Activated T-helper 1 cell treated with anti-CD3 and anti-CD28 coated beads, Interleukin-12 subunit alpha, Interleukin-12 subunit beta, Interleukin-2, Interleukin-4 antibody, amounts not matched to agents 30 ng/mL and 10 ng/mL and 1 ng/mL, durations not matched to agents 14 hours and 24 hours and 36 hours (primary cell): ENCODE data around the gene ZNF581. TPM values are rescaled to one million over a fixed set of nuclear protein-coding genes. Genes with fewer than 3 reads are reported as not detected.

Experiments
- DNase-seq: peaks from one replicate; pipeline ENCODE4 v3.0.0; 2021; ENCODE audit warnings: low spot score
- H3K27ac Mint-ChIP-seq: one replicate; pipeline ENCODE4 v1.8.0; 2021; ENCODE audit warnings: mild to moderate bottlenecking, mixed read lengths
- H3K27me3 Mint-ChIP-seq: one replicate; pipeline ENCODE4 v1.8.0; 2022; ENCODE audit warnings: mild to moderate bottlenecking, moderate library complexity, mixed read lengths; ENCODE audit not compliant: insufficient read depth
- H3K36me3 Mint-ChIP-seq: one replicate; pipeline ENCODE4 v1.8.0; 2021; ENCODE audit warnings: low read depth, mixed read lengths
- H3K4me1 Mint-ChIP-seq: one replicate; pipeline ENCODE4 v1.8.0; 2021; ENCODE audit warnings: low read depth, mixed read lengths
- H3K4me3 Mint-ChIP-seq: one replicate; pipeline ENCODE4 v1.8.0; 2021; ENCODE audit warnings: mild to moderate bottlenecking, moderate library complexity, mixed read lengths
- H3K9me3 Mint-ChIP-seq: one replicate; pipeline ENCODE4 v1.8.0; 2021; ENCODE audit warnings: mixed read lengths
- intact Hi-C: fragments of 100-400 bp; cut with micrococcal nuclease; formaldehyde crosslinking; loops from one replicate; pipeline ENCODE4 v1.15.1; 2024
- total RNA-seq: library from RNA; stranded (reverse); gene quantifications from 2 replicates; pipeline ENCODE4 v1.2.3, GENCODE V29; 2022

ZNF581 gene
- total RNA-seq, 1 donor from 2014 or later = 36.4 TPM

- intact Hi-C loops = loop anchor here (10.0 kb wide), 1 partner anchor 1184 kb away; the partner anchor contains the start of gene LENG9
Measured at GRCh38 chr19:55648585-55649267, 5.3 kb downstream of the ZNF581 start.

GRCh38 chr19:55649268-55650125, 6.0 kb downstream of the ZNF581 start:
- Mint-ChIP-seq H3K27ac (peak overlapping the region; percentile 77), H3K27me3 (no peaks in the 10 kb centered on the region)

More at GRCh38 chr19:55648585-55649267, 5.3 kb downstream of the ZNF581 start:
- Mint-ChIP-seq H3K27me3 (no peaks in the 10 kb centered on the region), H3K27ac (peak overlapping the region; percentile 75), H3K4me3 (peak overlapping the region; percentile 83), H3K9me3 (no peaks in the 10 kb centered on the region), H3K36me3 (peaks cover 27% of the 10 kb centered on the region), H3K4me1 (peaks cover 39% of the 10 kb centered on the region)
- DNase-seq = no peak

GRCh38 chr19:55650126-55650557, 6.7 kb downstream of the ZNF581 start:
- no peak for DNase-seq
- peaks cover 32% of the 10 kb centered on the region for H3K4me1 Mint-ChIP-seq
- H3K27ac Mint-ChIP-seq = peak overlapping the region; percentile 77
- H3K27me3 Mint-ChIP-seq = no peaks in the 10 kb centered on the region
- intact Hi-C loops = loop anchor here (10.0 kb wide), 1 partner anchor 1515 kb away; the partner anchor contains the start of gene CNOT3
- no peaks in the 10 kb centered on the region for H3K9me3 Mint-ChIP-seq
- H3K36me3 Mint-ChIP-seq = peaks cover 22% of the 10 kb centered on the region
- peak overlapping the region; percentile 80 for H3K4me3 Mint-ChIP-seq

More at GRCh38 chr19:55649268-55650125, 6.0 kb downstream of the ZNF581 start:
- Mint-ChIP-seq H3K4me1 (peaks cover 33% of the 10 kb centered on the region), H3K9me3 (no peaks in the 10 kb centered on the region), H3K4me3 (peak overlapping the region; percentile 83), H3K36me3 (peaks cover 23% of the 10 kb centered on the region)
- DNase-seq = no peak
- intact Hi-C loops = loop anchor here (10.0 kb wide), 2 partner anchors 1185 to 1515 kb away; partner anchors contain the start of genes CNOT3 and LENG9

GRCh38 chr19:55650602-55651230, 7.3 kb downstream of the ZNF581 start:
- no peak for DNase-seq
- Mint-ChIP-seq H3K9me3 (no peaks in the 10 kb centered on the region), H3K27ac (peak overlapping the region; percentile 13), H3K4me1 (peaks cover 29% of the 10 kb centered on the region), H3K27me3 (no peaks in the 10 kb centered on the region), H3K36me3 (peaks cover 21% of the 10 kb centered on the region), H3K4me3 (peak overlapping the region; percentile 80)
- intact Hi-C loops = loop anchor here (10.0 kb wide), 1 partner anchor 1516 kb away; the partner anchor contains the start of gene CNOT3

- intact Hi-C loops = loop anchor here (10.0 kb wide), 1 partner anchor 1516 kb away; the partner anchor contains the start of gene CNOT3
- no peak overlapping the region for H3K27ac Mint-ChIP-seq
- DNase-seq = no peak
- H3K36me3 Mint-ChIP-seq = peaks cover 24% of the 10 kb centered on the region
- no peaks in the 10 kb centered on the region for H3K9me3 Mint-ChIP-seq
- H3K27me3 Mint-ChIP-seq = no peaks in the 10 kb centered on the region
- peak overlapping the region; percentile 13 for H3K4me3 Mint-ChIP-seq
- H3K4me1 Mint-ChIP-seq = peaks cover 34% of the 10 kb centered on the region
Measured at GRCh38 chr19:55651236-55651635, 7.8 kb downstream of the ZNF581 start.

GRCh38 chr19:55652311-55653128, 9.1 kb downstream of the ZNF581 start:
- Mint-ChIP-seq H3K4me3 (peak overlapping the region; percentile 93), H3K27ac (no peak overlapping the region), H3K9me3 (no peaks in the 10 kb centered on the region), H3K4me1 (peaks cover 40% of the 10 kb centered on the region), H3K36me3 (peaks cover 30% of the 10 kb centered on the region), H3K27me3 (no peaks in the 10 kb centered on the region)
- DNase-seq = no peak
- intact Hi-C loops = loop anchor here (1.0 to 10.0 kb wide), 3 partner anchors 9 to 1518 kb away; partner anchors contain the start of genes CNOT3, ZNF581 and ZNF784

- H3K4me3 Mint-ChIP-seq = peak overlapping the region; percentile 93
- no peaks in the 10 kb centered on the region for H3K9me3 Mint-ChIP-seq
- H3K27ac Mint-ChIP-seq = peak overlapping the region; percentile 99
- H3K27me3 Mint-ChIP-seq = no peaks in the 10 kb centered on the region
- intact Hi-C loops = loop anchor here (1.0 to 10.0 kb wide), 10 partner anchors 10 to 1519 kb away; partner anchors contain the start of genes CNOT3, FIZ1, LENG1 and PPP1R12C
- peak; percentile 98 for DNase-seq
- peaks cover 43% of the 10 kb centered on the region for H3K4me1 Mint-ChIP-seq
- H3K36me3 Mint-ChIP-seq = peaks cover 34% of the 10 kb centered on the region
Measured at GRCh38 chr19:55653651-55654322, 10.3 kb downstream of the ZNF581 start.

- intact Hi-C loops = loop anchor here (1.0 to 10.0 kb wide), 8 partner anchors 49 to 1520 kb away; partner anchors contain the start of genes CNOT3, FIZ1, LENG1 and PPP1R12C
- Mint-ChIP-seq H3K4me1 (peaks cover 44% of the 10 kb centered on the region), H3K27me3 (no peaks in the 10 kb centered on the region), H3K4me3 (peak overlapping the region; percentile 93), H3K36me3 (peaks cover 36% of the 10 kb centered on the region), H3K9me3 (no peaks in the 10 kb centered on the region), H3K27ac (peak overlapping the region; percentile 99)
- DNase-seq = peak; percentile 99
Measured at GRCh38 chr19:55654323-55654867, 10.9 kb downstream of the ZNF581 start.

GRCh38 chr19:55654868-55655647, 11.6 kb downstream of the ZNF581 start, which contains the start of gene U2AF2:
U2AF2 (plus strand) TSS chr19:55655035; CDS start chr19:55655105, 70 bp downstream.
- Mint-ChIP-seq H3K4me3 (peak within 1 kb of the TSS; percentile 93), H3K27ac (peak within 1 kb of the TSS; percentile 99), H3K27me3 (no peaks in the 10 kb centered on the region), H3K36me3 (peaks cover 37% of the 10 kb centered on the region), H3K9me3 (no peaks in the 10 kb centered on the region), H3K4me1 (peaks cover 43% of the 10 kb centered on the region)
- intact Hi-C loops = loop anchor here (1.0 to 10.0 kb wide), 12 partner anchors 20 to 1520 kb away; partner anchors contain the start of genes CNOT3, EPN1, FIZ1 and LENG1
- DNase-seq = peak; percentile 90

- H3K36me3 Mint-ChIP-seq = peaks cover 39% of the 10 kb centered on the region
- peaks cover 37% of the 10 kb centered on the region for H3K4me1 Mint-ChIP-seq
- no peak for DNase-seq
- intact Hi-C loops = loop anchor here (1.0 to 10.0 kb wide), 5 partner anchors 20 to 1521 kb away; partner anchors contain the start of genes CNOT3, EPN1, PPP6R1 and ZNF444
- H3K4me3 Mint-ChIP-seq = peak overlapping the region; percentile 93
- peak overlapping the region; percentile 99 for H3K27ac Mint-ChIP-seq
- H3K9me3 Mint-ChIP-seq = no peaks in the 10 kb centered on the region
- H3K27me3 Mint-ChIP-seq = no peaks in the 10 kb centered on the region
Measured at GRCh38 chr19:55655648-55656040, 12.2 kb downstream of the ZNF581 start.
